ENCODE measurements around the gene GPANK1. TPM values are rescaled to one million over a fixed set of nuclear protein-coding genes. Genes with fewer than 3 reads are reported as not detected.

The GPANK1 gene
- total RNA-seq, 1 donor from 2014 or later = 10.0 TPM

DNA sequence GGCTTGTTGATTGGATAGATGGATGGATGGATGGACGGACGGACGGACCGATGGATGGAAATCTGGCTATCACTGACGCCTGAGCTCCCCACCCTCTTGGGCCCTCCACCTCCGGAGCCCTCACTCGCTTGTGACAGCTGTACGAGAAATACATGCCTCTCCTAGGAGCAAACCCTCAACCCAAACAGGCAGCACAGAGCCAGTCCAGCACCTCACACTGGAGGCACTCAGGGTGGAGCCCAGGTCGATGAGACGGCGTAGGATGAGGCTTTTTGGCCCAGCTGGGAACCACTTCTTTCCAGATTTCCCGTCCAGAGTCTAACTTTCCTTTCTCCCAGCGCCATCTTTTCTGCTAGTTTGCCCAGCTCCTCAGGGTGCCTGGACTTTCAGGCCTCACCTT, 18.8 kb upstream of the GPANK1 start:
- Histone ChIP-seq H3K27me3 (ENCODE audit: control insufficient read depth, insufficient read depth, low read length) (no peaks in the 10 kb centered on the region), H3K4me3 (ENCODE audit: low read depth, low read length) (no peak overlapping the region), H3K36me3 (ENCODE audit: control insufficient read depth, insufficient read depth, low read length) (peaks cover 11% of the 10 kb centered on the region)
- TF ChIP-seq, protein P1, sequence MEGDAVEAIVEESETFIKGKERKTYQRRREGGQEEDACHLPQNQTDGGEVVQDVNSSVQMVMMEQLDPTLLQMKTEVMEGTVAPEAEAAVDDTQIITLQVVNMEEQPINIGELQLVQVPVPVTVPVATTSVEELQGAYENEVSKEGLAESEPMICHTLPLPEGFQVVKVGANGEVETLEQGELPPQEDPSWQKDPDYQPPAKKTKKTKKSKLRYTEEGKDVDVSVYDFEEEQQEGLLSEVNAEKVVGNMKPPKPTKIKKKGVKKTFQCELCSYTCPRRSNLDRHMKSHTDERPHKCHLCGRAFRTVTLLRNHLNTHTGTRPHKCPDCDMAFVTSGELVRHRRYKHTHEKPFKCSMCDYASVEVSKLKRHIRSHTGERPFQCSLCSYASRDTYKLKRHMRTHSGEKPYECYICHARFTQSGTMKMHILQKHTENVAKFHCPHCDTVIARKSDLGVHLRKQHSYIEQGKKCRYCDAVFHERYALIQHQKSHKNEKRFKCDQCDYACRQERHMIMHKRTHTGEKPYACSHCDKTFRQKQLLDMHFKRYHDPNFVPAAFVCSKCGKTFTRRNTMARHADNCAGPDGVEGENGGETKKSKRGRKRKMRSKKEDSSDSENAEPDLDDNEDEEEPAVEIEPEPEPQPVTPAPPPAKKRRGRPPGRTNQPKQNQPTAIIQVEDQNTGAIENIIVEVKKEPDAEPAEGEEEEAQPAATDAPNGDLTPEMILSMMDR (IDR thresholded peaks at IDR 0.05; ENCODE audit: insufficient read depth, low read length, severe bottlenecking) = no peak
- DNase-seq (ENCODE audit: low read depth) (no peak), FAIRE-seq (no peak)

DNA sequence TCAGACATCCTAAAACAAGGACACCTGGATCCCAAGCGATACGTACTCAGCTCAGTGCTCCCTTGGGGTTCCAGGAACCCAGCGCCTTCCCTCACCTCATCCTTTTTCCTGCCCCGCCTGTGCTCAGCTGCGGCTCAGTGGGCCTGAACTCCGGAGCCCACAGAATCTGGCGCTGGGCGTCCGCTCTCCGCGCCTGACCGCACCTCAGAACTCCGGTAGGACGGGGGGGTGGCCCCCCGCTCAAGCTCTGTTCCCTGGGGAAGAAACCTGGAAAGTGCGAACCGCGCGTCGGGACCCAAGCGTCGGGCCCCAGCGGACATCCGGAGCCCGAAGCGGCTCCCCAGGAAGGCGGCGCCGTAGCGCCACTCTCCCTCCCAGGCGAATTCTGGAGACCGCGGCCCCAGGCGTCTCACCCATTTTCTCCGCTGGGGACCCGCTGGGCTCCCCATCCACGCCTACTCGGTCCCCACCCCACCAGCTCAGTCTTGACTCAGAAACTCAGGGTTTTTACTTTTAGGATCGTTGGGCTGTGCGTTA, 16.4 kb upstream of the GPANK1 start:
- DNase-seq (ENCODE audit: low read depth) = peak; percentile 17
- peak overlapping the region; percentile 35 for H3K4me3 ChIP-seq (ENCODE audit: low read depth, low read length)
- TF ChIP-seq, protein P1 (IDR thresholded peaks at IDR 0.05; ENCODE audit: insufficient read depth, low read length, severe bottlenecking) = peak; percentile 31
- H3K27me3 ChIP-seq (ENCODE audit: control insufficient read depth, insufficient read depth, low read length) = no peaks in the 10 kb centered on the region
- no peaks in the 10 kb centered on the region for H3K36me3 ChIP-seq (ENCODE audit: control insufficient read depth, insufficient read depth, low read length)
- FAIRE-seq = no peak

DNA sequence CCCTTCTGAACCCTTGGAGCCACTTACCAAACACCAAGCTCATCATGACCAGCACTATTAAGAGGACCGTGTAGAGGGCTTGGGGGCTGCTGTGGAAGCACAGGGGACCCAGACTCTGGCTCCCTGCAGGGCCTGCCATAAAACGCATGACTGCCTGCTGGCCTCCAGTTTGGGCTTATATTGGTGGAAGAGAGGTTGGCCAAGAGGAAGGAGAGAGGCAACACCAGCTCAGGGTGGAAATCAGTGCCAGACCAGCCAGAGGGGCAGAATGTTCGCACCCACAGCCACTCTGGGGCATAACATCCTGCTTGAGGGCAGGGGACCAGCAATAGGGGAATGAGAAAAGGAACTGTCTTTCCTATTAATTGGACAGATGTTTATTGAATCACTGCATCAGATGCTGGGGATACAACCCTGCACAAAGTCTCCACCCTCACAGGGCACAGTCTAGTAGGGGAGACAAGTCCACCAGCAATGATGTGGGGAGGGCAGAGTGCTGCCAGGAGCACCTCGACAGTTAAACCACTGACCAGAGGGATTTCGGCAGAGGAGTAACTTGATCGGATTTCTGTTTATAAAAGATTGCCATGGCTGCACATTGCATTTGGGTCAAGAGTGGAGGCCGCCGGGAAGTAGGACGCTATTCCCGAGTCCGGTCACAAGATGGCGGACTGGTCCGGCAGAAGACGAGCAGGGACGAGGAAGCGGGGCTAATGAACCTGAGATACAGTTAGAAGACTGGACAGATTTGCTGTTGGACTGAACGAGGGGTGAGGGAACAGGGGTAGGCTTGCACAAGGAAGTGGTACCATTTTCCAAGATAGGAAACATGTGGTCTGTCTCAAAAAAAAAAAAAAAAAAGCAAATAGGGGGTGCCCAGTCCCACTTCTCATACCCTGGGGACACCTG, 15.7 kb upstream of the GPANK1 start, which contains the start of gene LY6G5C:
Gene LY6G5C (minus strand): TSS at position 842 of the 909 bp plus-strand sequence. CDS start 694 bp downstream, at position 148.
- no peaks in the 10 kb centered on the region for H3K27me3 ChIP-seq (ENCODE audit: control insufficient read depth, insufficient read depth, low read length)
- peak within 1 kb of the TSS; percentile 35 for H3K4me3 ChIP-seq (ENCODE audit: low read depth, low read length)
- no peak for FAIRE-seq
- H3K36me3 ChIP-seq (ENCODE audit: control insufficient read depth, insufficient read depth, low read length) = no peaks in the 10 kb centered on the region
- peak; percentile 72 for DNase-seq (ENCODE audit: low read depth)
- TF ChIP-seq, protein P1 (IDR thresholded peaks at IDR 0.05; ENCODE audit: insufficient read depth, low read length, severe bottlenecking) = peak; percentile 80

GRCh38 chr6:31677955-31678354, 13.2 kb upstream of the GPANK1 start:
- FAIRE-seq (no peak), DNase-seq (ENCODE audit: low read depth) (no peak)
- H3K4me3 ChIP-seq (ENCODE audit: low read depth, low read length) = no peak overlapping the region
- H3K27me3 ChIP-seq (ENCODE audit: control insufficient read depth, insufficient read depth, low read length) = no peaks in the 10 kb centered on the region
- TF ChIP-seq, protein P1 (IDR thresholded peaks at IDR 0.05; ENCODE audit: insufficient read depth, low read length, severe bottlenecking) = no peak
- H3K36me3 ChIP-seq (ENCODE audit: control insufficient read depth, insufficient read depth, low read length) = no peaks in the 10 kb centered on the region

DNA sequence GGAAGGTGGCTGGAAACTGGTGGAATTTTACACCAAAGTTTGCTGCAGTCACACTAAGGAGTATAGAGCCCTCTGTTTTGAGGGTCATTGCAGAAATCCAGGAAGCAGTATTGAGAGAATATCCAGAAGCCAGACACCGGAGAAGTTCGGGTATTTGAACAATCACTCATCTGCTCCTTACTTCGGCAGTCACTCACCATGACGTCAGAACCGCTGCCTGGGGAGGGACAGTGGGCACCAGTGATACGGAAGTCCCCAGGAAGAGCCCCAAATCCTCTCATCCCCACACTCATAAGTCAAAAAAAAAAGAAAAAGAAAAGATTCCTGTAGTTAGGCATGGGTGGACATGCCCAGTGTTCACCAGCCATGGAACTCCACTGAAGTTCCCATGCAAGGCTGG, 12.1 kb upstream of the GPANK1 start:
- H3K4me3 ChIP-seq (ENCODE audit: low read depth, low read length) = no peak overlapping the region
- DNase-seq (ENCODE audit: low read depth) (peak; percentile 37), FAIRE-seq (no peak)
- H3K27me3 ChIP-seq (ENCODE audit: control insufficient read depth, insufficient read depth, low read length) = no peaks in the 10 kb centered on the region
- TF ChIP-seq, protein P1 (IDR thresholded peaks at IDR 0.05; ENCODE audit: insufficient read depth, low read length, severe bottlenecking) = no peak
- H3K36me3 ChIP-seq (ENCODE audit: control insufficient read depth, insufficient read depth, low read length) = peaks cover 4% of the 10 kb centered on the region
